ENCODE data around the gene C19orf25. TPM values are rescaled to one million over a fixed set of nuclear protein-coding genes. Genes with fewer than 3 reads are reported as not detected.

C19orf25 gene
- polyA plus RNA-seq, 1 of the 3 experiments (the other 2 are of a cell fraction): 25.3 TPM

DNA sequence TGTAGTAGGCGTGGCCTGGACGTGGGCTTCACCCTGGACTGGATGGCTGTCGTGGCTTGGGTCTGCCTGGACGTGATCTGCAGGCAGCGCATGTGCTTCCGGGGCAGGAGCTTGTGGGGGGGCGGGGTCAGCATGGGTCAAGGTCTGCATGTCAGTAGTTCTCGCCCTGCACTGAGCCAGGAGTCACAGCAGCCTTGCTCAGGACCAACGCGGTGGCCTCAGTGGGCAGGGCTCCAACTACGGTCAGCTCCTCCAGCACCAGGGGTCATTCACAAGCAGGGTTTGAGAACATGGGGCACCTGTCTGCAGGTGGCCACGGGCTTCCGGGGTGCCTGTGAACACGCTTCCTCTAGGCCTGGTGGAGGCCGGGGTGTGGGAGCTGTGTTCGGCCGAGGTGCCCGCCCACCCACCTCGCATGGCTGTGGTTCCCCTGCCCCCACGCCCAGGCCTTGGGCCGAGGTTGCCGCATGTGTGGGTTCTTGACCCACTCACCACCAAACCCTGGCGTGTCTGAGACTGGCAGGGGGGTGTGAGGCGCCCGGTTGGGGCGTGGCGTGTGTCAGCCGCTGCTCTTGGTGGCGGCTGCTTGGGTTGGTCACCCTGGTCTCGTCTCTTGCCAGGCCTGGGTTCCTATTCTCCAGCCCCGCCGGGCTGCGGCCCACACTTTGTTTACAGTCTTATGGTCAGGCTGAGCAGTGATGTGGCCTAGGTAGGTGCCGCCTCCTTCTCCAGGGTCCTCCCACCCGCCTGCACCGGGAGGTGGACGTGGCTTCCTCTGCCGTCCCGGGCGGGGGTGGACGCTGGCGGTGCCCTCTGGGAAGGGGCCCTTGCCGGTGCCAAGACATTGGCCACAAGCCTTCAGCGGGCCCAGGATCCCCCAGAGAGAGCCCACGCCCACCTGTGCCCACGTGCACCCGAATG is 45.6 kb downstream of the C19orf25 start:
- Histone ChIP-seq H3K4me3 (ENCODE audit: low read depth in 2 of 2, low read length in 1 of 2) (no peak overlapping the region), H2AFZ (ENCODE audit: low read depth) (no peak overlapping the region), H3K36me3 (replicated peaks in 1 of 2; ENCODE audit: control insufficient read depth in 1 of 2, insufficient read depth in 2 of 2, low read length in 1 of 2) (peaks cover 0 to 56% of the 10 kb centered on the region in 2 experiments), H3F3A (replicated peaks; ENCODE audit: insufficient read depth) (peaks cover 17% of the 10 kb centered on the region), H3K4me1 (ENCODE audit: control insufficient read depth in 1 of 2, insufficient read depth in 2 of 2, low read depth in 1 of 2, low read length in 1 of 2) (no peaks in the 10 kb centered on the region; a peak in 1 of 4 replicates), H3K27me3 (ENCODE audit: insufficient read depth) (no peaks in the 10 kb centered on the region), H3K79me2 (ENCODE audit: insufficient read depth) (peaks cover 4% of the 10 kb centered on the region), H3K4me2 (no peak overlapping the region), H3K9me2 (no peaks in the 10 kb centered on the region), H4K20me1 (ENCODE audit: insufficient read depth) (peaks cover under 1% of the 10 kb centered on the region; the same call in 1 of the 2 replicates), H3K9me3 (no peaks in the 10 kb centered on the region), H3K27ac (ENCODE audit: low read depth in 2 of 2, low read length in 1 of 2) (no peak overlapping the region), H3K9ac (no peak overlapping the region)
- POLR2A ChIA-PET: no interaction called here
- TF ChIP-seq, protein P1, sequence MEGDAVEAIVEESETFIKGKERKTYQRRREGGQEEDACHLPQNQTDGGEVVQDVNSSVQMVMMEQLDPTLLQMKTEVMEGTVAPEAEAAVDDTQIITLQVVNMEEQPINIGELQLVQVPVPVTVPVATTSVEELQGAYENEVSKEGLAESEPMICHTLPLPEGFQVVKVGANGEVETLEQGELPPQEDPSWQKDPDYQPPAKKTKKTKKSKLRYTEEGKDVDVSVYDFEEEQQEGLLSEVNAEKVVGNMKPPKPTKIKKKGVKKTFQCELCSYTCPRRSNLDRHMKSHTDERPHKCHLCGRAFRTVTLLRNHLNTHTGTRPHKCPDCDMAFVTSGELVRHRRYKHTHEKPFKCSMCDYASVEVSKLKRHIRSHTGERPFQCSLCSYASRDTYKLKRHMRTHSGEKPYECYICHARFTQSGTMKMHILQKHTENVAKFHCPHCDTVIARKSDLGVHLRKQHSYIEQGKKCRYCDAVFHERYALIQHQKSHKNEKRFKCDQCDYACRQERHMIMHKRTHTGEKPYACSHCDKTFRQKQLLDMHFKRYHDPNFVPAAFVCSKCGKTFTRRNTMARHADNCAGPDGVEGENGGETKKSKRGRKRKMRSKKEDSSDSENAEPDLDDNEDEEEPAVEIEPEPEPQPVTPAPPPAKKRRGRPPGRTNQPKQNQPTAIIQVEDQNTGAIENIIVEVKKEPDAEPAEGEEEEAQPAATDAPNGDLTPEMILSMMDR (IDR thresholded peaks at IDR 0.05): no peak
- TF ChIP-seq POLR2AphosphoS5 (IDR thresholded peaks at IDR 0.05; ENCODE audit: low read depth, low read length) (no peak), FOXJ3 (CRISPR knock-in tag; IDR thresholded peaks at IDR 0.05) (no peak), NFIC (IDR thresholded peaks at IDR 0.05; ENCODE audit: borderline replicate concordance) (no peak), FOSL2 (IDR thresholded peaks at IDR 0.05; ENCODE audit: borderline replicate concordance, low read depth) (no peak), RXRA (IDR thresholded peaks at IDR 0.05; ENCODE audit: borderline replicate concordance, low read depth) (no peak), SMC3 (IDR thresholded peaks at IDR 0.05; ENCODE audit: low read depth, low read length) (no peak), RCOR1 (IDR thresholded peaks at IDR 0.05; ENCODE audit: low read length) (no peak), ELF1 (IDR thresholded peaks at IDR 0.05) (no peak), NRF1 (IDR thresholded peaks at IDR 0.05; ENCODE audit: low read depth, low read length) (no peak), TAF1 (IDR thresholded peaks at IDR 0.05; ENCODE audit: borderline replicate concordance, low read depth, low read length) (no peak), CHD2 (IDR thresholded peaks at IDR 0.05; ENCODE audit: low read length, partially characterized antibody) (no peak), TCF12 (IDR thresholded peaks at IDR 0.05) (no peak)
- TF ChIP-seq, protein P2, sequence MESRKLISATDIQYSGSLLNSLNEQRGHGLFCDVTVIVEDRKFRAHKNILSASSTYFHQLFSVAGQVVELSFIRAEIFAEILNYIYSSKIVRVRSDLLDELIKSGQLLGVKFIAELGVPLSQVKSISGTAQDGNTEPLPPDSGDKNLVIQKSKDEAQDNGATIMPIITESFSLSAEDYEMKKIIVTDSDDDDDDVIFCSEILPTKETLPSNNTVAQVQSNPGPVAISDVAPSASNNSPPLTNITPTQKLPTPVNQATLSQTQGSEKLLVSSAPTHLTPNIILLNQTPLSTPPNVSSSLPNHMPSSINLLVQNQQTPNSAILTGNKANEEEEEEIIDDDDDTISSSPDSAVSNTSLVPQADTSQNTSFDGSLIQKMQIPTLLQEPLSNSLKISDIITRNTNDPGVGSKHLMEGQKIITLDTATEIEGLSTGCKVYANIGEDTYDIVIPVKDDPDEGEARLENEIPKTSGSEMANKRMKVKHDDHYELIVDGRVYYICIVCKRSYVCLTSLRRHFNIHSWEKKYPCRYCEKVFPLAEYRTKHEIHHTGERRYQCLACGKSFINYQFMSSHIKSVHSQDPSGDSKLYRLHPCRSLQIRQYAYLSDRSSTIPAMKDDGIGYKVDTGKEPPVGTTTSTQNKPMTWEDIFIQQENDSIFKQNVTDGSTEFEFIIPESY (IDR thresholded peaks at IDR 0.05; ENCODE audit: borderline replicate concordance, low read depth): no peak
- TF ChIP-seq, protein P3, sequence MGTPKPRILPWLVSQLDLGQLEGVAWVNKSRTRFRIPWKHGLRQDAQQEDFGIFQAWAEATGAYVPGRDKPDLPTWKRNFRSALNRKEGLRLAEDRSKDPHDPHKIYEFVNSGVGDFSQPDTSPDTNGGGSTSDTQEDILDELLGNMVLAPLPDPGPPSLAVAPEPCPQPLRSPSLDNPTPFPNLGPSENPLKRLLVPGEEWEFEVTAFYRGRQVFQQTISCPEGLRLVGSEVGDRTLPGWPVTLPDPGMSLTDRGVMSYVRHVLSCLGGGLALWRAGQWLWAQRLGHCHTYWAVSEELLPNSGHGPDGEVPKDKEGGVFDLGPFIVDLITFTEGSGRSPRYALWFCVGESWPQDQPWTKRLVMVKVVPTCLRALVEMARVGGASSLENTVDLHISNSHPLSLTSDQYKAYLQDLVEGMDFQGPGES (IDR thresholded peaks at IDR 0.05; ENCODE audit: low read depth, low read length): no peak
- TF ChIP-seq, protein P4, sequence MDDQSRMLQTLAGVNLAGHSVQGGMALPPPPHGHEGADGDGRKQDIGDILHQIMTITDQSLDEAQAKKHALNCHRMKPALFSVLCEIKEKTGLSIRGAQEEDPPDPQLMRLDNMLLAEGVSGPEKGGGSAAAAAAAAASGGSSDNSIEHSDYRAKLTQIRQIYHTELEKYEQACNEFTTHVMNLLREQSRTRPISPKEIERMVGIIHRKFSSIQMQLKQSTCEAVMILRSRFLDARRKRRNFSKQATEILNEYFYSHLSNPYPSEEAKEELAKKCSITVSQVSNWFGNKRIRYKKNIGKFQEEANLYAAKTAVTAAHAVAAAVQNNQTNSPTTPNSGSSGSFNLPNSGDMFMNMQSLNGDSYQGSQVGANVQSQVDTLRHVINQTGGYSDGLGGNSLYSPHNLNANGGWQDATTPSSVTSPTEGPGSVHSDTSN (IDR thresholded peaks at IDR 0.05): no peak
- TF ChIP-seq, protein P5, sequence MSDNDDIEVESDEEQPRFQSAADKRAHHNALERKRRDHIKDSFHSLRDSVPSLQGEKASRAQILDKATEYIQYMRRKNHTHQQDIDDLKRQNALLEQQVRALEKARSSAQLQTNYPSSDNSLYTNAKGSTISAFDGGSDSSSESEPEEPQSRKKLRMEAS (IDR thresholded peaks at IDR 0.05; ENCODE audit: low read depth): no peak
- TF ChIP-seq, protein P6, sequence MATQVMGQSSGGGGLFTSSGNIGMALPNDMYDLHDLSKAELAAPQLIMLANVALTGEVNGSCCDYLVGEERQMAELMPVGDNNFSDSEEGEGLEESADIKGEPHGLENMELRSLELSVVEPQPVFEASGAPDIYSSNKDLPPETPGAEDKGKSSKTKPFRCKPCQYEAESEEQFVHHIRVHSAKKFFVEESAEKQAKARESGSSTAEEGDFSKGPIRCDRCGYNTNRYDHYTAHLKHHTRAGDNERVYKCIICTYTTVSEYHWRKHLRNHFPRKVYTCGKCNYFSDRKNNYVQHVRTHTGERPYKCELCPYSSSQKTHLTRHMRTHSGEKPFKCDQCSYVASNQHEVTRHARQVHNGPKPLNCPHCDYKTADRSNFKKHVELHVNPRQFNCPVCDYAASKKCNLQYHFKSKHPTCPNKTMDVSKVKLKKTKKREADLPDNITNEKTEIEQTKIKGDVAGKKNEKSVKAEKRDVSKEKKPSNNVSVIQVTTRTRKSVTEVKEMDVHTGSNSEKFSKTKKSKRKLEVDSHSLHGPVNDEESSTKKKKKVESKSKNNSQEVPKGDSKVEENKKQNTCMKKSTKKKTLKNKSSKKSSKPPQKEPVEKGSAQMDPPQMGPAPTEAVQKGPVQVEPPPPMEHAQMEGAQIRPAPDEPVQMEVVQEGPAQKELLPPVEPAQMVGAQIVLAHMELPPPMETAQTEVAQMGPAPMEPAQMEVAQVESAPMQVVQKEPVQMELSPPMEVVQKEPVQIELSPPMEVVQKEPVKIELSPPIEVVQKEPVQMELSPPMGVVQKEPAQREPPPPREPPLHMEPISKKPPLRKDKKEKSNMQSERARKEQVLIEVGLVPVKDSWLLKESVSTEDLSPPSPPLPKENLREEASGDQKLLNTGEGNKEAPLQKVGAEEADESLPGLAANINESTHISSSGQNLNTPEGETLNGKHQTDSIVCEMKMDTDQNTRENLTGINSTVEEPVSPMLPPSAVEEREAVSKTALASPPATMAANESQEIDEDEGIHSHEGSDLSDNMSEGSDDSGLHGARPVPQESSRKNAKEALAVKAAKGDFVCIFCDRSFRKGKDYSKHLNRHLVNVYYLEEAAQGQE (IDR thresholded peaks at IDR 0.05; ENCODE audit: low read depth, low read length): no peak
- WGBS (ENCODE audit: low lambda C conversion rate): 93% methylated on average over 12 of the region's 47 CpGs
- DNase-seq: no peak
- CTCF ChIA-PET: interaction anchor here (0.7 to 1.4 kb wide), 3 partner anchors 9 to 20 kb away, joined by 3 to 4 read pairs (median 3); no protein-coding TSS in a partner anchor

Measured in SK-N-SH (cell line).